CD4-positive, alpha-beta T cell treated with Interleukin-2 at 100 ng/mL for 4 hours (primary cell): ENCODE data around the gene KLHL14.
"Not testable (repeated sequence)": the region's sequence is repeated elsewhere in the genome, so short reads cannot be mapped to it uniquely, and the experiment has no call there.

Source experiments
- DNase-seq: peaks from one replicate; pipeline ENCODE4 v3.0.0-alpha.2; 2020; ENCODE audit warnings: low spot score

KLHL14 gene, protein sequence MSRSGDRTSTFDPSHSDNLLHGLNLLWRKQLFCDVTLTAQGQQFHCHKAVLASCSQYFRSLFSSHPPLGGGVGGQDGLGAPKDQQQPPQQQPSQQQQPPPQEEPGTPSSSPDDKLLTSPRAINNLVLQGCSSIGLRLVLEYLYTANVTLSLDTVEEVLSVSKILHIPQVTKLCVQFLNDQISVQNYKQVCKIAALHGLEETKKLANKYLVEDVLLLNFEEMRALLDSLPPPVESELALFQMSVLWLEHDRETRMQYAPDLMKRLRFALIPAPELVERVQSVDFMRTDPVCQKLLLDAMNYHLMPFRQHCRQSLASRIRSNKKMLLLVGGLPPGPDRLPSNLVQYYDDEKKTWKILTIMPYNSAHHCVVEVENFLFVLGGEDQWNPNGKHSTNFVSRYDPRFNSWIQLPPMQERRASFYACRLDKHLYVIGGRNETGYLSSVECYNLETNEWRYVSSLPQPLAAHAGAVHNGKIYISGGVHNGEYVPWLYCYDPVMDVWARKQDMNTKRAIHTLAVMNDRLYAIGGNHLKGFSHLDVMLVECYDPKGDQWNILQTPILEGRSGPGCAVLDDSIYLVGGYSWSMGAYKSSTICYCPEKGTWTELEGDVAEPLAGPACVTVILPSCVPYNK

GRCh38 chr18:32772581-32773381 lies at the start of gene KLHL14:
Gene KLHL14, minus strand, starts transcription at chr18:32773023. Its CDS starts 2,432 bp downstream, at chr18:32770591.
- no peak for DNase-seq

DNA sequence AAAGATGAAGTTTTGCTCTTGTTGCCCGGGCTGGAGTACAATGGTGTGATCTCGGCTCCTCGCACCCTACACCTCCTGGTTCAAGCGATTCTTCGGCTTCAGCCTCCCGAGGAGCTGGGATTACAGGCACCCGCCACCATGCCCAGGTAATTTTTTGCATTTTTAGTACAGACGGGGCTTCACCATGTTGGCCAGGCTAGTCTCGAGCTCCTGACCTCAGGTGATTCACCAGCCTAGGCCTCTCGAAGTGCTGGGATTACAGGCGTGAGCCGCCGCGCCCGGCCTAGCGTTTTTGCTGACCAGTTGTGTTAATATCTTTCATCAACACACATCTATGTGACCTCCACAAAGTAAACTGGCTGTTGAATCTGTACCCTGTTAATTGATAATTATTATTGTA lies 49.4 kb upstream of the KLHL14 start:
- no peak for DNase-seq

DNA sequence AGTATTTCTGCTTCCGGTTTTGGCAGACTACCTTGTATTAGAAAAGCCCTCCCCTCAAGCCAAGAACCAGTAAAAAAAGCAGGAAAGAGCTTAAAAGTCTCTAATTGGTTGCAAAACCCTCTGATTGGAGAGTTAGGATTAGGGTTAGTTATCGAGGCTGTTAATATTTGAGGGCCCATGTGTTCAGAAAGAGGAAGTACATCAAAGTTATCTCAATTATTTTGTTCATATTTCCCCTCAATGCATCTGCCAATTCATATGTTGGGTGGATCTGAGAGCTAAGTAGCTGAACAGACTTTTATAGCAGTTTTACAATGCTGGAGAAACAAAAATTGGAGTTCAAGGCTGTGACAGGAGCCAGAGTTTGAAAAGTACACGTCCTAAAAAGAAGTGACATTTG lies 43.1 kb upstream of the KLHL14 start:
- no peak for DNase-seq

- no peak for DNase-seq
Measured at GRCh38 chr18:32812342-32812741, 39.5 kb upstream of the KLHL14 start.

GRCh38 chr18:32810314-32810713 lies 37.5 kb upstream of the KLHL14 start:
- DNase-seq: no peak

DNA sequence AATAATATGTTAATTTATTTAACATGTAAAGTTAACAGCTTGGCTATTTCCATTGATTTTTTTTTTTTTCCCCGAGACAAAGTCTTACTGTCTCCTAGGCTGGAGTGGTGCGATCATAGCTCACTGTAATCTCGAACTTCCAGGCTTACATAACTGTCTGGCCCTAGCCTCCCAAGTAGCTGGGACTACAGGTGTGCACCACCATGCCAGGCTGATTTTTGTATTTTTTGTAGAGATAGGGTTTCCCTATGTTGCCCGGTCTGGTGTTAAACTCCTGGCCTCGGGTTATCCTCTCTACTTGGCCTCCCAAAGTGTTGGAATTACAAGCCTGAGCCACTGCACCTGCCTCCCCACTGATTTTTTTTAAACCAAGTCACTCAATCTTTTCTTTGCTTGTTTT lies 32.5 kb upstream of the KLHL14 start:
- DNase-seq: no peak

DNA sequence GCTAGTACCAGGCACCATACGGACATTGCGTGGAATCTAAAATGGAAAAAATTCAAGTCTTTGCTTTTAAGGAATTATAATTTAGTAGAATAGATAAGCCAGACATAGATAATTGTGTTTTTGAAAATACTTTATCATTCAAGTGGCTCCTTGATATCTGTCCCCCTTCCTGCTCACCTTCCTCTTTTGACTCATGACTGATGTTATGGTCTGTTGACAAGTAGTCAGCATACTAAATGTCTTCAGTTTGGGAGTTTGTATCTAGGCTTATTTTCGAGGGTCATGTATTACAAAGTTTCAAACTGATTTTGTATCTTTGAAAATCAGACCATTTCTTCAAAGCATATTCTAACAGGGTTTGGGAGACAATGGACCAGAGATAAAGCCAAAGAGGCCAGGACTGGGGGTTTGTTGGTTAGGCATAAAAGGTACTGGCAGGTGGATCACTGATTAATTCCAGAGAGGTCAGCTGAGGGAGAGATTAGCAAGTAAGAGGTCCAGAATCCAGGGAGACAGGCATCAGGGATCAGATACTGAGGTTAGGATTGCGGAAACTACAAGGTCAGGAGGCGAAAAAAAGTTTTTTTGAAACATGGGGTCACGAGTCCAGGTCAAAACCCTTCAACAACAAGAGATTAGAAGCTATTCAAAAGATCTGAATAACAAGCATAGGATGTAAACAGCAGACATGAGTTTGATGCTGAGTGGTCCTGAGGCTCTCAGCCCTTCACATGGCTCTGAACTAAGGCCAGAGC lies 31.5 kb upstream of the KLHL14 start:
- no peak for DNase-seq

- DNase-seq: no peak
Measured at GRCh38 chr18:32803568-32803967, 30.7 kb upstream of the KLHL14 start.

DNA sequence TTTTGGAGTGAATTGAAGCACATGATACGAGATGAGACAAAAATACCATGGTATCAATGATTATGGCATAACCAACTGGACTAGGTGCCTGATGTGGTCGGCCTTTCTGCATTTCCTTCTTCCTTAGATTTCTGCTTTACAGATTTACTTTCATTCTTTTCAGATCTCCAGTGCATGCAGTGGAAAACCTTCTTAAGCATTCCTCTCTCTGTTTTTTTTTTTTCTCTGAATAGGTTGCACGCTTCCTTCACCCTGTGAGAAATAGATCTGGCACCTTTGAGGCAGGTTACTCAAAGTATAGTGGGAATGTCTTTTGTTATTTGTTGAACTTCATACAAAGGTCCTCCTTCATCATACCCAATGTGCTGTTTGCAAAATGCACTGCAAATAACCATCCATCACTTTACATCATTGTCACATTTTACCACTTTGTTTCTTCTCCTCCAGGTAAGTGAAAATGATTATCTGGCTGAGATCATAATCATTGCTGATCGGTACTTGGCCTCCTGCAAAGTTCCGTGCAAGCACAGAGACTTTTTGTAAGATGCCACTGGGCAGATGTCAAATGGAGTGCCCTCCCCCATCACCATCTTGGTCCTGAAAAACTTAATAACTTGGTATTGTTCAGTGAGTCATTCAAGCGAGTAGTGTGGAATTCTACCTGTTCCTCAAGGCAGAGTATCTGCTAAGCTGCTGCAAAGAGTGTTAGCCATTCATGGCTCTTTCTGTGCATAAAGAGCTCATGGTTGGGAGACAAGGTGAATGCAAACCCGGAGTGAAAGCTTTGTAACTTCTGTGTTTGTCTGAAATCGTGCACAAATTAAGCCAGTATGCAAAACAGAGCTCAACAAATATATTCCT lies 30.0 kb upstream of the KLHL14 start:
- DNase-seq: no peak

DNA sequence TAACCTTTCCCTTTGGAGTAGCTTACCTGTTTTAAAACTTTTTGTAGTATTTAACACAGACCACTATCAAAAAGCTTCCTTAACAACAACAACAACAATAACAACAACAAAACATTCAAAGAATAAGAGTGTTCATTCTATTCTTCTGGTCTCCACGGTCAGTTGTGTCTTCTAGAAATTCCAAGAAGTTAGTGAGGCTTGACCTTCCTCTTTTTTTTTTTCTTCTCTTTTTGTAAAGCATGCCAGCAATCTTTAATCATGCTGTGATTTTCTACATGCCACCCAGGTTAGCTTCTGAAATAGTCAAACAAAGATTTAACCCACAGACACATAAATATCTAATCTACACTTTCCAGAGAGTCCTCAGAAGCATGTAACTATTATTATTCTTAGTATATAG lies 28.4 kb upstream of the KLHL14 start:
- no peak for DNase-seq

DNA sequence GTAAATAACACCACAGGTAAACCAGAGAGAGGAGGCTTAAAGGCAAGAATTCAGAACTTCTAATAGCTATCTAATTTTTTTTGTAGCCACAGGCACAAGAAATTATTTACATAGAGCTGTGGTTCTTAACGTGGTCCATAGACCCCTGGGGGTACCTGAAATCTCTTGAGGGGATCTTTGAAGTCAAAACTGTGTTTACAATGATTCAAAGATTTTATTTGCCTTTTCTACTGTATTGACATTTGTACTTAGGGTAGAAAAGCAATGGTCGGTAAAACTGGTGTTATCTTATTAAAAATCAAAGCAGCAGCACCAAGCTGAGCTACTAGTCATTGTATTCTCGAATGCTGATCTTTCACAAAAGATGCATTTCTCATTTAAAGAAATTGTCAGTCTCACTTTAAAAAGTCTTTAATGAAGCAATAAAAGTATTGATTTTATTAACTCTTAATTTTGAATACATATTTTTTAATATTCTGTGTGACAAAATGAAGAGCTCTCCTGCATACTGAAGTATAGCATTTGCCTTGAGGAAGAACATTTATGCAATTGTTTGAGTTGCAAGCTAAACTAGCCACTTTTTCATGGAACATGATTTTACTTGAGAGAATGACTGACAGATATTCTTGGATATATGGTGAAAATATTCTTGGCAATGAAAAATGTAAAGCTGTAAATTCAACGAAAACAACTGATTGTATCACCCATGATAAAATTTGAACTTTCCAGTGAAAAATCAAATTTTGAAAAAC lies 25.6 kb upstream of the KLHL14 start:
- no peak for DNase-seq

- not testable (repeated sequence) for DNase-seq
Measured at GRCh38 chr18:32794667-32795066, 21.8 kb upstream of the KLHL14 start.

DNA sequence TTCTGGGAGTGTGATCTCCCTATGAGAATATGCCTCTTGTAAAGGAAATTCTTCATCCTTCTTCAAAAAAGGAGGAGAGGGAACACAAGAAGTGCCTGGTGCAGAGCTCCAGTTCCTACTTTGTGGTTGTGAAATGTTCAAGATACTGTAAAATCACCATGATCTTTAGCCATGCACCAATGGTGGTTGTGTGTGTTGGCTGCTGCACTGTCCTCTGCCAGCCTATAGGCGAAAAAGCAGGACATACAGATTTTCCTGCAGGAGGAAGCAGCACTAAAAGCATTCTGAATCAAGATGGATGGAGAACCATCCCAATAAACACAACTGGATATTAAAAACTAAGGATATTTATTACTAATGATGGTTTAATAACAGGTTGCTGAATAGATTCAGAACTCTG lies 6.2 kb upstream of the KLHL14 start:
- no peak for DNase-seq

DNA sequence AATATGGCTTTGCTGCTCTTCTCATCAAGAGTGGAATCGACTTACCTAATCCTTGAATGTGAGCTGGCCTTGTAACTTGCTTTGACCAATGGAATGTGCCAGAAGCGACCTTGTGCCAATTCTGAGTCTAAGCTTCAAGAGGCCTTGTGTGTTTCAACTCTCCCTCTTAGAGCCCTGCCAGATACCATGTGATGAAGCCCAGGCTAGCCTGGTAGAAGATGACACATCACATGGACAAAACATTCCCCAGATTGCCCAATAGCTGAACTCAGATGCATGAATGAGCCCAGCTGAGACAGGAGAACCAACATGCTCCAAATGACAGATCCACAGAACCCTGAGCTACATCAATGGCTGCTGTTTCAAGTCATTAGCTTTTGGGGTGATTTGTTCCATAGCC lies 4.2 kb upstream of the KLHL14 start:
- DNase-seq: no peak

- DNase-seq: no peak
Measured at GRCh38 chr18:32776561-32776960, 3.7 kb upstream of the KLHL14 start.

GRCh38 chr18:32775628-32776027 lies 2.8 kb upstream of the KLHL14 start:
- no peak for DNase-seq

- DNase-seq: no peak
Measured at GRCh38 chr18:32773382-32773712, 524 bp upstream of the KLHL14 start.

DNA sequence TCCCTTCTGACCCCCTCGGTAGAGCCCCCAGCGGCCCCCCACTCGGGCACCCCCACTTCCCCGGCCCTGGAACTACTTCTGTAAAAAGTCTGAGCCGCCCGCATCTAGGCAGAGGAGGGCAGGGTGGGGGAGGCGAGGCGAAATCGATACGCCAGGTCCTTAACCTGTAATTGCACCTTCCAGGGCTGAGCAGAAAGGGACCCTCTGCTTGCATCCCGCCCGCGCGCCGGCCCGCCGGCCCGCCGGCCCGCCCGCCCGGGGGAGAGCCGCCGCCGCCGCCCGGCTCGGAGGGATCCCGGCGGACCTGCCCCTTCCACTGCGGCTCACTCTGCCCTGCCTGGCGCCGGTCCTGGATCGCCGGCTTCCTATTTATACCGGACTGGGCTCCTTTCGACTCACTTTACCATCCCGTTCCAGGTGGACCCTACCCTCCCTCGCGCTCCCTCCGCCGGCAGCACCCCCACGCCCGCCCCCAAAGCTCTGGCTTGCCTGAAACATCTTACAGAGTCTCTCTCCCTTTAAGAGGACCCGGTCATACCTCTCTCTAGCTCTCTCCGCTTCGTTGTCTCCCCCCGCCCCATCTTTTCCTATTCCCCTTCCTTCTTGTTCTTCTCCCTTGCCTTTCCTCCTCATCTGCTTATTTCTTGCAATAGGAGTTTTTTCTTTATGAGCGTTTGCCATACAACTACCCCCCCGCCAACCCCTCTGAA lies 797 bp downstream of the KLHL14 start:
- DNase-seq: no peak

DNA sequence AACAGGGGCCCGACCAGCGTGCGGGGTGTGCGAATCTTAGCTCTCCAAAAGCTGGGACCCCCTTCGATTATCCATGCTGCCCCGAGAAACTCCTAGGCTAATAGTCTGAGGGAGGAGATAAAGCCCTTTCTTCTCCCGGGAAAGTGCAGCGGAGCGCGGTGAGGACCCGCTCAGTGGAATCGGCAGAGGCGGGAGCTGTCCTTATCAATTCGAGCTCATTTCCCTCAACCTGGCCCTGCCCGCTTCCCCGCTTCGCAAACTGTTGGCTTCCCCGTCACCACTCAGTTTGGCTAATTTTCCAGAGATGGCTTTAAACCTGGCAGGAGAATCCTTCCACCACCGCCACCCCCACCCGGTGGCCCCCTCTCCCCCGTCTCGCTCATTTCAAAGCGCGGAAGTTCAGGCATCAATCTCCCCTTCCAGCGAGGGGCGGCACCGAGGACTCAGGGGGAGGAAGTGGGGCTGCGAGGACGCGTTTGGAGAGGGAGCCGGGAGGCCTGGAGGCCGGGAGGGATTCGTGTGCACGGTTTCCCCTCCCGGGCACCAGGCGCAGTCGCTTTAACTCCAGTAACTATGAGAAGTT lies 1.6 kb downstream of the KLHL14 start:
- DNase-seq: no peak
